ENCODE results near the gene DAAM2. TPM values are rescaled to one million over a fixed set of nuclear protein-coding genes. Genes with fewer than 3 reads are reported as not detected.

Gene DAAM2
- total RNA-seq, 6 donors from 2014 or later = 21.0 to 81.7 (median 31.9) TPM

- no peaks in the 10 kb centered on the region for H3K27me3 ChIP-seq
- TF ChIP-seq POLR2A (IDR thresholded peaks at IDR 0.05) (no peak), EP300 (IDR thresholded peaks at IDR 0.05) (no peak), CTCF (IDR thresholded peaks at IDR 0.05) (no peak), POLR2AphosphoS5 (IDR thresholded peaks at IDR 0.05) (no peak)
- no peak overlapping the region for H3K4me3 ChIP-seq
- DNase-seq = no peak
- ATAC-seq (ENCODE audit: low FRiP score in 2 of 2) = no peak
- H3K4me1 ChIP-seq = no peaks in the 10 kb centered on the region
- no peaks in the 10 kb centered on the region for H3K36me3 ChIP-seq
- no peak overlapping the region for H3K27ac ChIP-seq
- H3K9me3 ChIP-seq = no peaks in the 10 kb centered on the region
- WGBS, 2 donors = 61 to 67% methylated on average over 2 of the region's 2 CpGs
Observed at GRCh38 chr6:39953076-39953618, 161.0 kb downstream of the DAAM2 start.

Other genes with a start within 250 kb of the DAAM2 start
- gene KIF6, start 67.0 kb upstream of the DAAM2 start, total RNA-seq = 1 to 10 TPM in 4 of 6 donors, under 1 TPM in 2; 0.55 to 7.9 (median 1.5) TPM
- gene MOCS1, start 142.1 kb downstream of the DAAM2 start, total RNA-seq = 10 to 100 TPM; 15.0 to 49.2 (median 26.3) TPM